Neuronal stem cell (in vitro differentiated cells): ENCODE data around the gene SLC17A9.

ENCODE experiments used
- DNase-seq: peaks from one replicate; pipeline ENCODE4 v3.0.0-alpha.2; 2013; ENCODE audit warnings: low spot score
- H2AFZ ChIP-seq: one replicate; pipeline ENCODE4 v1.6.1; 2013; ENCODE audit warnings: mild to moderate bottlenecking, low read length, inconsistent platforms
- H2AK5ac ChIP-seq: 2 replicates; pipeline ENCODE4 v1.6.1; 2013; ENCODE audit warnings: low read depth, mild to moderate bottlenecking, inconsistent platforms, low read length, moderate library complexity, mixed read lengths
- H2BK120ac ChIP-seq: 2 replicates; pipeline ENCODE4 v1.6.1; 2013; ENCODE audit warnings: low read depth, mild to moderate bottlenecking, inconsistent platforms, low read length, moderate library complexity, mixed read lengths
- H2BK12ac ChIP-seq: one replicate; pipeline ENCODE4 v1.6.1; 2013; ENCODE audit warnings: low read length, inconsistent platforms
- H2BK15ac ChIP-seq: 2 replicates; pipeline ENCODE4 v1.6.1; 2013; ENCODE audit warnings: mild to moderate bottlenecking, low read length, inconsistent platforms, mixed read lengths
- H2BK5ac ChIP-seq: one replicate; pipeline ENCODE4 v1.6.1; 2013; ENCODE audit warnings: inconsistent platforms, mild to moderate bottlenecking, low read length, moderate library complexity
- H3K14ac ChIP-seq: one replicate; pipeline ENCODE4 v1.6.1; 2013; ENCODE audit warnings: low read length, inconsistent platforms
- H3K18ac ChIP-seq: 2 replicates; pipeline ENCODE4 v1.6.1; 2013; ENCODE audit warnings: low read length, inconsistent platforms
- H3K23ac ChIP-seq: 2 replicates; pipeline ENCODE4 v1.6.1; 2013; ENCODE audit warnings: low read depth, mild to moderate bottlenecking, mixed read lengths, low read length, inconsistent platforms; ENCODE audit not compliant: poor library complexity
- H3K27ac ChIP-seq: replicated peaks from 3 replicates; pipeline ENCODE4 v1.5.1; 2013; ENCODE audit warnings: low read length, inconsistent platforms
- H3K27me3 ChIP-seq, 3 experiments: 2 replicates each; pipeline ENCODE4 v1.6.1; 2013; ENCODE audit warnings: low read length in 3 of 3, mild to moderate bottlenecking in 2 of 3, inconsistent platforms in 1 of 3, low read depth in 1 of 3, mixed read lengths in 1 of 3, moderate library complexity in 1 of 3; ENCODE audit not compliant: control insufficient read depth in 3 of 3, insufficient read depth in 3 of 3
- H3K36me3 ChIP-seq, 2 donors: replicated peaks in 1 of 2; 2 replicates each; pipeline ENCODE4 v1.6.1; 2013; ENCODE audit warnings: low read length in 2 of 2; ENCODE audit not compliant: control insufficient read depth in 2 of 2, insufficient read depth in 2 of 2
- H3K4ac ChIP-seq: 2 replicates; pipeline ENCODE4 v1.6.1; 2013; ENCODE audit warnings: inconsistent platforms, mild to moderate bottlenecking, low read length, moderate library complexity
- H3K4me1 ChIP-seq, 2 donors: 1 replicate in 1 of 2; 2 replicates in 1 of 2; pipeline ENCODE4 v1.6.1; 2013; ENCODE audit warnings: low read length in 2 of 2, low read depth in 1 of 2; ENCODE audit not compliant: control insufficient read depth in 2 of 2, insufficient read depth in 1 of 2
- H3K4me2 ChIP-seq: one replicate; pipeline ENCODE4 v1.6.1; 2013; ENCODE audit warnings: mild to moderate bottlenecking, low read length, inconsistent platforms; ENCODE audit not compliant: insufficient read depth, poor library complexity, severe bottlenecking
- H3K4me3 ChIP-seq, 2 donors: 2 replicates each; pipeline ENCODE4 v1.5.1; 2013; ENCODE audit warnings: low read length in 2 of 2, mild to moderate bottlenecking in 2 of 2, inconsistent platforms in 1 of 2, moderate library complexity in 1 of 2
- H3K79me1 ChIP-seq: one replicate; pipeline ENCODE4 v1.6.1; 2013; ENCODE audit warnings: low read depth, mild to moderate bottlenecking, inconsistent platforms, low read length, moderate library complexity
- H3K9ac ChIP-seq: one replicate; pipeline ENCODE4 v1.6.1; 2013; ENCODE audit warnings: mild to moderate bottlenecking, low read depth, low read length, inconsistent platforms; ENCODE audit not compliant: poor library complexity
- H3K9me3 ChIP-seq, 2 donors: replicated peaks in 1 of 2; 2 replicates each; pipeline versions ENCODE3 to v1.6.1; 2013; ENCODE audit warnings: low read length in 2 of 2, mild to moderate bottlenecking in 2 of 2, inconsistent platforms in 1 of 2, low read depth in 1 of 2, mixed read lengths in 1 of 2, moderate library complexity in 1 of 2; ENCODE audit not compliant: control insufficient read depth in 2 of 2, insufficient read depth in 1 of 2
- H4K8ac ChIP-seq: one replicate; pipeline ENCODE4 v1.6.1; 2013; ENCODE audit warnings: low read depth, mild to moderate bottlenecking, inconsistent platforms, low read length, moderate library complexity
- H4K91ac ChIP-seq: one replicate; pipeline ENCODE4 v1.6.1; 2013; ENCODE audit warnings: low read length, low read depth, mild to moderate bottlenecking, inconsistent platforms; ENCODE audit not compliant: poor library complexity
- WGBS, 2 donors: extraction: QIAGEN DNeasy Blood & Tissue Kit; methylation state at CpG; one replicate each; pipeline ENCODE4 v1.1.7; 2013; ENCODE audit warnings: missing lambda C conversion rate in 2 of 2, mixed read lengths in 1 of 2; ENCODE audit not compliant: insufficient read length in 2 of 2, insufficient replicate concordance in 1 of 2; ENCODE audit errors: extremely low coverage in 2 of 2; 5-methylcytosine and 5-hydroxymethylcytosine counted together

Gene SLC17A9

GRCh38 chr20:62986257-62986800 lies 33.8 kb downstream of the SLC17A9 start:
- no peak for DNase-seq
- H2BK120ac ChIP-seq = no peak overlapping the region

GRCh38 chr20:62987114-62987513 lies 34.6 kb downstream of the SLC17A9 start:
- Histone ChIP-seq H3K9ac (no peak overlapping the region), H2BK12ac (no peak overlapping the region), H2AFZ (peak overlapping the region; percentile 8), H4K8ac (no peak overlapping the region), H3K27me3 (peaks cover 0 to 33% (median 0%) of the 10 kb centered on the region in 3 experiments), H4K91ac (no peak overlapping the region), H3K4me2 (no peak overlapping the region), H2BK15ac (peak overlapping the region; percentile 32), H3K27ac (no peak overlapping the region), H3K4me3 (no peak overlapping the region), H3K9me3 (no peaks in the 10 kb centered on the region), H2AK5ac (peak overlapping the region; percentile 8), H3K18ac (peak overlapping the region; percentile 88), H2BK120ac (peak overlapping the region; percentile 13), H3K23ac (no peak overlapping the region), H3K4me1 (peaks cover 17 to 25% of the 10 kb centered on the region in 2 donors), H3K14ac (peak overlapping the region; percentile 75), H2BK5ac (no peak overlapping the region), H3K4ac (no peak overlapping the region), H3K79me1 (no peaks in the 10 kb centered on the region), H3K36me3 (no peaks in the 10 kb centered on the region)
- WGBS, 2 donors = no CpG with 5 or more reads among the region's 10 CpGs
- no peak for DNase-seq

More at GRCh38 chr20:62986257-62986800, 33.8 kb downstream of the SLC17A9 start:
- Histone ChIP-seq H4K8ac (no peak overlapping the region), H3K18ac (peak overlapping the region; percentile 53), H2AFZ (no peak overlapping the region), H3K4ac (no peak overlapping the region), H3K27me3 (peaks cover 0 to 34% (median 0%) of the 10 kb centered on the region in 3 experiments), H3K36me3 (no peaks in the 10 kb centered on the region), H3K4me2 (no peak overlapping the region), H2BK15ac (peak overlapping the region; percentile 96), H3K9ac (no peak overlapping the region), H3K4me3 (no peak overlapping the region), H3K79me1 (no peaks in the 10 kb centered on the region), H3K4me1 (peaks cover 19 to 28% of the 10 kb centered on the region in 2 donors), H2BK12ac (no peak overlapping the region), H3K27ac (no peak overlapping the region), H2BK5ac (peak overlapping the region; percentile 27), H4K91ac (no peak overlapping the region), H3K9me3 (no peaks in the 10 kb centered on the region), H2AK5ac (no peak overlapping the region), H3K23ac (peak overlapping the region; percentile 86), H3K14ac (no peak overlapping the region)
- WGBS, 2 donors = no CpG with 5 or more reads among the region's 6 CpGs

DNA sequence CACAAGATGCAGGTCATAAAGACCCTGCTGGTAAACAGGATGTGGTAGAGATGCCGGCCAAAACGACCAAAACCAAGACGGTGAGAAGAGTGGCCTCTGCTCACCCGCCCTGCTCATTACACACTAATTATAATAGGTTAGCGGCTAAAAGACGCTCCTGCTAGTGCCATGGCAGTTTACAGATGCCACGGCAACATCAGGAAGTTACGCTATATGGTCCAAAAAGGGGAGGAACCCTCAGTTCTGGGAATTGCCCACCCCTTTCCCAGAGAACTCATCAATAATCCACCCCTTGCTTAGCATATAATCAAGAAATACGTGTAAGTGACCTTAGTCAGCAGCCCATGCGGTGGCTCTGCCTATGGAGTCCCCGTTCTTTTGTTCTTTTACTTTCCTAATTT lies 36.7 kb downstream of the SLC17A9 start:
- no peak overlapping the region for H4K8ac ChIP-seq
- no peak overlapping the region for H3K23ac ChIP-seq
- peaks cover 0 to 39% (median 0%) of the 10 kb centered on the region in 3 experiments for H3K27me3 ChIP-seq
- H3K9ac ChIP-seq = no peak overlapping the region
- no peaks in the 10 kb centered on the region for H3K36me3 ChIP-seq
- H3K4me3 ChIP-seq = no peak overlapping the region
- no peak overlapping the region for H2AFZ ChIP-seq
- H3K4me2 ChIP-seq = no peak overlapping the region
- H2AK5ac ChIP-seq = no peak overlapping the region
- H2BK15ac ChIP-seq = no peak overlapping the region
- H2BK120ac ChIP-seq = no peak overlapping the region
- H3K4me1 ChIP-seq = peaks cover 9 to 18% of the 10 kb centered on the region in 2 donors
- no peak overlapping the region for H3K14ac ChIP-seq
- H4K91ac ChIP-seq = no peak overlapping the region
- no peaks in the 10 kb centered on the region for H3K79me1 ChIP-seq
- H2BK5ac ChIP-seq = no peak overlapping the region
- DNase-seq = no peak
- no peaks in the 10 kb centered on the region for H3K9me3 ChIP-seq
- no peak overlapping the region for H3K27ac ChIP-seq
- no CpG with 5 or more reads among the region's 11 CpGs for WGBS, 2 donors
- no peak overlapping the region for H3K4ac ChIP-seq
- H3K18ac ChIP-seq = no peak overlapping the region
- no peak overlapping the region for H2BK12ac ChIP-seq

- no peak overlapping the region for H3K23ac ChIP-seq
- peaks cover 0 to 51% (median 0%) of the 10 kb centered on the region in 3 experiments for H3K27me3 ChIP-seq
- H3K4ac ChIP-seq = no peak overlapping the region
- H4K8ac ChIP-seq = no peak overlapping the region
- H3K9ac ChIP-seq = no peak overlapping the region
- H3K4me3 ChIP-seq = no peak overlapping the region
- H2BK15ac ChIP-seq = peak overlapping the region; percentile 67
- no CpG with 5 or more reads among the region's 22 CpGs for WGBS, 2 donors
- H2AK5ac ChIP-seq = peak overlapping the region; percentile 8
- H4K91ac ChIP-seq = no peak overlapping the region
- H3K27ac ChIP-seq = no peak overlapping the region
- H3K18ac ChIP-seq = peak overlapping the region; percentile 35
- no peaks in the 10 kb centered on the region for H3K79me1 ChIP-seq
- no peak overlapping the region for H2BK5ac ChIP-seq
- no peak for DNase-seq
- no peaks in the 10 kb centered on the region for H3K36me3 ChIP-seq
- no peaks in the 10 kb centered on the region for H3K9me3 ChIP-seq
- peak overlapping the region; percentile 25 for H3K14ac ChIP-seq
- H3K4me1 ChIP-seq = peaks cover 4 to 14% of the 10 kb centered on the region in 2 donors
- H3K4me2 ChIP-seq = no peak overlapping the region
- no peak overlapping the region for H2BK120ac ChIP-seq
- H2AFZ ChIP-seq = no peak overlapping the region
- no peak overlapping the region for H2BK12ac ChIP-seq
Observed at GRCh38 chr20:62990306-62990825, 37.9 kb downstream of the SLC17A9 start.
